DMS79 treated with DMSO at 0.1 percent for 48 hours (cell line): ENCODE measurements around the gene RANBP10.
"Not testable (repeated sequence)": the region's sequence is repeated elsewhere in the genome, so short reads cannot be mapped to it uniquely, and the experiment has no call there.

Experiments
- DNase-seq: peaks from one replicate; lab custom pipeline; 2025; lab: John Stamatoyannopoulos, UW

The RANBP10 gene

DNA sequence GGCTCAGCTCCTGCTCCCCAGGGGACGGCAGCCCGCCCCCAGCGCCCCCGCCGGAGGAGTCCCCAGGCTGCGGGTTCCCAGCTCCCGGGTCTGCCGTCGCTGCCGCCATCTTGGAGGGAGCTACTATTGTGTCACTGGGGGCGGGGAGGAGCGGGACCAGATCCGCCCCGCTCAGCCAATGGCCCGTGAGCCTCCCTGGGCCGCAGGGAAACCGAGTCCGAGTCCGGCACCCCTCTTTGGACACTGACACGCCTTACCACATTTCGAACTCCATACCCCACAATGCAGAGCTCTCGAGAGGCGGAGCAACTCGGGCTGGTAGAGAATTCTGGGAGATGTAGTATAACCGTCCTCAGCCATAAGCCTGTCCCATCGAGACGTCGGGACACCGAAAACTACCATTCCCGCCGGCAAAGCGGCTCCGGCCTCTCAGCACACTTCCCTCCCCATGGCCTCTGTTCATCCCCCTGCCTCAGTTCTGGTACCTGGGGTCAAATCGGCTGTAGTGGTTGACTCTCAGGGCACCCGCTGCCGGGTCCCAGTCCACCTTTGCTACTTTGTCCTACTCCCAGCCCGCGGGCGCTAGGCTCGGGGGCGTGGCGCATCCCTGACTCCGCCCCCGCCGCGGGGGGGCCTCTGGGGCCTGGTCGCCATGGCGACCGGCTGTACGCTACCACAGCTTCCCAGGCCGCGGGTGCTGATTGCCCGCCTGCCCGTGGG, at the start of gene RANBP10, which contains the start of gene TSNAXIP1:
RANBP10 (minus strand) TSS at position 133 of the 720 bp plus-strand sequence; CDS start at position 109, 24 bp downstream.
TSNAXIP1 (plus strand) TSS at position 462 of the 720 bp plus-strand sequence. CDS start 261 bp downstream, outside the sequence.
- peak; percentile 90 for DNase-seq

DNA sequence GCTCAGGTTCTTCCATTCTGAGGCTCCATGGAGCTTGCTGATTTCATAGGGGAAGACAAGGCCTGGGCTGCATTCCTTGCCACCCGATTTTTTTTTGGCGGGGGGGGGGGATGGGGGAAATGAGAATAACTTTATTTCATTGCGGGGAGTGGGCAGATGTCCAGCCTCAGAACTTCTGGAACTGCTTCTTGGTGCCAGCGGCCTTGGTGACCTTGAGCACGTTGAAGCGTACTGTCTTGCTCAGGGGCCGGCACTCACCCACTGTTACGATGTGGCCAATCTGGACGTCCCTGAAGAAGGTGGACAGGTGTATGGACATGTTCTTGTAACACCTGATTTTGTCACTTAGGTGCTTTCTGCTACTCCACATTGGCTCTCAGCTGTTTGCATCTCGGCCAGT, 49.4 kb upstream of the RANBP10 start:
- no peak for DNase-seq

- DNase-seq, result no peak
Observed at GRCh38 chr16:67853670-67854069, 47.3 kb upstream of the RANBP10 start.

GRCh38 chr16:67848118-67848517, 41.8 kb upstream of the RANBP10 start:
- no peak for DNase-seq

DNA sequence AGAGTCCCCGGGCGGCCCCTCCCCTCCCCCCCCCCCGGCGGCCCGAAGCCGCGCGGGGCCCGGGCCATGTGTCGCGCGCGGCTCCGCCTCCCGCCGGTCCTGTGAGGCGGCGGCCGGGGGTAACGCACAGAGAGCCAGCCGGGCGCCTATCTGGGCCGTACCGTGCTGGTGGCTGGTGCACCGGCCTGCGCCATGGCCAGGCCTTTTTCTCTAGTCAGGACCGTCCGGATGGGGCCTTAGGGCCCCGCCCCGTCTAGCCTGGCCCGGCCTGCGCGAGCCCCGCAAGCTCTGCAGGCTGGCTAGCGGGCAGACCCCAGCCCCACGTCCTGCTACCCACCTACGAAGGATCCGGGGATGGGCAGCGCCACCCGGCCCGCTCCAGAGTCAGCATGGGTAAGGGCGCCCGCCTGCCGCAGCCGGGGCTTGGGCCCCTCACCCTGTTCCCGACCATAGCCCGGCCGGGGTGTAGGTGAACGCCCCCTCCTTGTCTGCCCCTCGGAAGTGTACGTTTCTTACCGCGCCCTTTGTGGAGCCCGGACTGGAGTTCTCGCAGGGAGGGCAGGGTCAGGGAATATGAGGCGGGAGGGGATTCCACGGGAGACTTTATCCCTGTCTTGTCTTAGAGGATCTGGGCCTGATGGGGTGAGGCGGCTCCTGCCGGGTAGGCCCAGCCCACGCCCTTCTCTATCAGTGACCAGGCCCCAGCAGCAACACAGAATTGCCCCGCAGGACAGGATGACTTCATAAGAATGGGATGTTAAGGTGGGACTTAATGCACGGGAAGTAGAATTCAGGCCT, 40.9 kb upstream of the RANBP10 start, which contains the start of gene CENPT:
CENPT (minus strand) TSS at position 630 of the 798 bp plus-strand sequence. CDS start 13,834 bp downstream, outside the sequence.
- DNase-seq, result no peak

GRCh38 chr16:67846320-67847063, 40.1 kb upstream of the RANBP10 start, which contains the start of gene NUTF2:
Gene NUTF2 (plus strand): TSS chr16:67846933. CDS start chr16:67865131, 18,198 bp downstream.
- DNase-seq, result peak; percentile 75

- no peak for DNase-seq
Observed at GRCh38 chr16:67846063-67846319, 39.6 kb upstream of the RANBP10 start.

DNA sequence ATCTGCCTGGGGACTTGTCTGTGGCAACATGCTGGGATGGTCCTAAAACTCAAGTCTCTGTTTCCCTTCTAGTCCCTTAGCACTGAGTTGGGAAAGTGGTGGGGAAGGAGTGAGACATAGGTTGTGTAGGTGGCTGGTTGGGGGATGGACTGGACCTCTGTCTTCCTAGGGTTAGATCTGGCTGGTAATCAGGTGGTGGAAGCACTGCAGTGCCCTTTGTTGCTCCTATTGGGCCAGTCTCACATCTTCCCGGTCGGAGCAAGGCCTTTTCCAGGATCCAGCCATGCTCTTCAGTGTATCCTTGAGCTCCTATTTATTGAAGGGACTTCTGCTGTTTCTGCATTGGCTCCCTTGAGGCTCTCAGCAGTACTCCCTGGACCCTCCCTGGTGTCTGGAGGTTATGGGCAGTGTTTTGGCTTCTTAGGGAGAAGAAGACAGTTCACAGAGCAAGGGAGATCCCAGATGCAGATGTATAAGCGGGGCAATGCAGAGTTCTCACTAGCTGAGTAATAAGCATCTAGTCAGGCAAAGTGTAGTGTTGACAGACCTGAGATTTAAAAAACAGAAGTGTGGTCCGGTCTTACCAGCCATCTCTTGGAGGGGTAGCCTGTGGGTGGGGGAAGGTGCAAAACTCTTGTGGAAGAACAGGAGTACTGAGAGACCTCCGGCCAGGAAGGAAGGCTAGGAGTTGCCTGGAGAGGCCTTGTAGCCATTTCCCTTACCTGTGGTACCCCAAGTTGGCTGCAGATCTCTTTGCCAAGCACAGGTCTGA, 39.1 kb upstream of the RANBP10 start:
- no peak for DNase-seq

DNA sequence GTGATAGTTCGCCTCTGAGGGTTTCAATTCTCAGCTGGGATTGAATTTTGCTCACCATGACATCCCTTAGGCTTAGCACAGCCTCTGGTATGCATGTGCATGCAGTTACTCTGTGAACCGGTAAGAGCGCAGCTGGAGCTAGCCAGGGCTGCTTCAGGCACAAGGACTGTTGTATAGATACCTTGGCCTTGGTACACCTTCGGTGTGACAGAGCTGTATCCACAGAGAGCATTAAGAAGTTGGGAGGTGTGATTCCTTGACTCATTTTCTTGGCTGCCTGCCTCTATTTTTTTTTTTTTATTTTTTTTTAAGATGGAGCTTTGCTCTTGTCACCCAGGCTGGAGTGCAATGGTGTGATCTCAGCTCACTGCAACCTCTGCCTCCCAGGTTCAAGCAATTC, 38.1 kb upstream of the RANBP10 start:
- no peak for DNase-seq

GRCh38 chr16:67843343-67843765, 37.0 kb upstream of the RANBP10 start:
- peak; percentile 17 for DNase-seq

- peak; percentile 20 for DNase-seq
Observed at GRCh38 chr16:67842509-67843342, 36.4 kb upstream of the RANBP10 start.

DNA sequence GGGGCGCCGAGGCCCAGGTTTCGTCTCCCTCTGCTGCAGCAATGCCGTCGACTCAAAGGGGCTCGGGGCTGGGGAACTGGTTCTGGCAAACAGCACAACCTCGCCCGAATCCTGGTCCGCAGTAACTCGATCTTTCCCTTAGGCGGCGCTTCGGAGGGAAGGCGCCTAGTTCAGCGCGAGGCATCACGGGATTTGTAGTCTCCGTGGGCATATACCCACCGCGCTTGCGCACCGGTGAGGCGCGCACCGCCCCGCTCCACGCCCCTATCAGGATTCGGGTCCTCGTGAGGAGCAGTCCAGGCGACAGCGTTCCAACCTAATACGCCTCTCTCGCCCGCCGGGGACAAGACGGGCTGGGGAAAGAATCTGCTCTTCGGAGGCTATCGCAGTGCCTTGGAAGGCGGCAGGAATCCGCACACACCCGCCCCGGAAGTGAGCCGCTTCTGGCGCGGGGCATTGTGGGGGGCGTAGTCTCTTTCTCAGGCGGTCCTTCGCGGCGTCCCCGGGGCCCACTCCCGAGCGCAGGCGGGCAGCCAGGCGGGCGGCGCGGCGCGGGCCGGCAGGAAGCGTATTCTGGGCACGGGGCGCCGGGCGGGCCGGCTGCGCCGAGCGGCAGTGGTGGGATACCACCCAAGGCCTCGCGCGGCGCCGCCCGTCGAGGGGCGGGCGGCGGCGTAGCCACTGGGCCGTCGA, 35.6 kb upstream of the RANBP10 start, which contains the start of gene THAP11:
THAP11 (plus strand) TSS at position 505 of the 693 bp plus-strand sequence. CDS start 235 bp downstream, outside the sequence.
- peak; percentile 78 for DNase-seq

- no peak for DNase-seq
Observed at GRCh38 chr16:67841198-67841815, 34.9 kb upstream of the RANBP10 start.

DNA sequence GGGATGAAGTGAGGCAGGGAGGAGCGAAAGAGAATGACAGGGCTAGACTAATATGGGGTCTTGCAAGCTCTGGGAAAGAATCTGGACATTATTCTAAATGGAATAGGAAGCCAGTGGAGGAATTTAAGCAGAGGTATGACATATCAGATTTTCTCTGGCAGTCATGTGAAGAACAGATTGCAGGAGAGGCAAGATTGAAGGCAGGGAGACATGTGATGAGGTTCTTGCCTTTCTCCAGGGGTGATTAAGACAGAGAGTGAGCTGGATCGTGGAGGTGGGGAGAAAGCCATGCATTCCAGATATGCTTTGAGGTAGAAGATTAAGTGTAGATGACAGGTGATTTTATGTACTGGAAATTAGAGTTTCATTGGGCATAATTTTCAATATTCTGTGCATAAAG, 31.5 kb upstream of the RANBP10 start:
- DNase-seq, result no peak

GRCh38 chr16:67837190-67837589, 30.8 kb upstream of the RANBP10 start:
- not testable (repeated sequence) for DNase-seq

- DNase-seq, result no peak
Observed at GRCh38 chr16:67834242-67834614, 27.9 kb upstream of the RANBP10 start.

- DNase-seq, result peak; percentile 65
Observed at GRCh38 chr16:67833415-67834241, 27.3 kb upstream of the RANBP10 start.

DNA sequence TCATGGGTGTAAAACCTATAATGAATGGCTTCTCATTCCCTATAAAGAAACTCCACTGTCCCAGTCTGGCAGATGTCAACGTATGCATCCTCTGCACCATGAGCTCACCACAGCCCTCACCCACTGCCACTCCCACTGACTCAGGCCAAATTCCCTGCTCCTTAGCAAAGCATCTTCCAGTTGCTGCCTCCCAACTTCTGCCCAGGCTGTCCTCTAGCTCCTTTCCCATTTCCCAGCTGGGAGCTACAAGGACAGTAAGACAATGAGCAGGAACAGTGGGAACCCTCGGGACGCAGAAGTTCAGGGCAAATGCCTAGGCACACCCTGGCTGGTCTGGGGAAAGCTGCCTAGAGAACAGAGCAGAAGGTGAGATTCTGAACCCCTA, 26.7 kb upstream of the RANBP10 start:
- DNase-seq, result no peak

DNA sequence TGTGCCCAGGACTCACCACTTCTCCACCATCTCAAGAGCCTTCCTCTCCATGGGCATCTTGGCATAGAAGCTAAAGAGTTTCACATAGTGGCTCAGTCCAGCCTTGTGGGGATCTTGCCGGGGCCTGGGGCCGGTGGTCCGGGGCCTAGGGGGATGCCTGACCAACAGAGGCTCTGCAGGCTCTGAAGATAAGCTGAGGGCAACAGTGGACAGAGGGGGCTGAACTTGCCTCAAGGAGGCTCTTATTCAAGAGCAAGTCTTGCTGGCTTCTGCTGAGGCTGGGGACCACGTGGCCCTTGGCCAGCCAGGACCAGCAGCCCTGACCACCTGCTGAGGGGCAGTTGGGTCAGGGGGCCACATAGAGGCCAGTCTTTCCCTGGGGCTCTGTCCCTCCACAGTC, 22.3 kb upstream of the RANBP10 start:
- DNase-seq, result no peak
